RWPE2 (cell line): ENCODE results near the gene CBX8.

Source experiments
- ATAC-seq: fragments of 200-7000 bp; cut with Tn5 transposase; 3 replicates; pipeline ENCODE4 v1.9.1; 2021; ENCODE audit warnings: low read depth
- DNase-seq: peaks from one replicate; pipeline ENCODE4 v3.0.0-alpha.2; 2020; ENCODE audit warnings: low spot score
- H3K27ac ChIP-seq: fragments of 450-650 bp; 2 replicates; pipeline ENCODE4 v1.5.1; 2017; ENCODE audit warnings: mild to moderate bottlenecking; ENCODE audit not compliant: poor library complexity, severe bottlenecking
- H3K27me3 ChIP-seq: fragments of 250-450 bp; sonication (Bioruptor Pico); 2 replicates; pipeline ENCODE4 v1.5.1; 2021; ENCODE audit warnings: mild to moderate bottlenecking, moderate library complexity; ENCODE audit not compliant: insufficient read depth, poor library complexity, severe bottlenecking
- H3K36me3 ChIP-seq: fragments of 250-450 bp; sonication (Bioruptor Pico); 2 replicates; pipeline ENCODE4 v1.5.1; 2020; ENCODE audit warnings: low read depth, mild to moderate bottlenecking, moderate library complexity
- H3K4me1 ChIP-seq: fragments of 250-450 bp; sonication (Bioruptor Pico); 2 replicates; pipeline ENCODE4 v1.5.1; 2021; ENCODE audit warnings: mild to moderate bottlenecking, moderate library complexity; ENCODE audit not compliant: insufficient read depth, poor library complexity, severe bottlenecking
- H3K4me3 ChIP-seq: fragments of 250-450 bp; sonication (Bioruptor Pico); 2 replicates; pipeline ENCODE4 v1.5.1; 2021; ENCODE audit warnings: mild to moderate bottlenecking, moderate library complexity; ENCODE audit not compliant: severe bottlenecking
- H3K9me3 ChIP-seq: fragments of 250-450 bp; sonication (Bioruptor Pico); 2 replicates; pipeline ENCODE4 v1.5.1; 2021; ENCODE audit warnings: mild to moderate bottlenecking, moderate library complexity; ENCODE audit not compliant: severe bottlenecking
- TF ChIP-seq, protein P1 (sequence below): fragments of 450-650 bp; IDR thresholded peaks from one replicate; pipeline ENCODE4 v1.5.1; 2017; ENCODE audit warnings: mild to moderate bottlenecking, moderate library complexity; ENCODE audit not compliant: poor library complexity, severe bottlenecking

The CBX8 gene

GRCh38 chr17:79788989-79789942 lies 7.6 kb downstream of the CBX8 start:
- Histone ChIP-seq H3K27me3 (peaks cover 62% of the 10 kb centered on the region), H3K27ac (no peak overlapping the region)
- TF ChIP-seq, protein P1, sequence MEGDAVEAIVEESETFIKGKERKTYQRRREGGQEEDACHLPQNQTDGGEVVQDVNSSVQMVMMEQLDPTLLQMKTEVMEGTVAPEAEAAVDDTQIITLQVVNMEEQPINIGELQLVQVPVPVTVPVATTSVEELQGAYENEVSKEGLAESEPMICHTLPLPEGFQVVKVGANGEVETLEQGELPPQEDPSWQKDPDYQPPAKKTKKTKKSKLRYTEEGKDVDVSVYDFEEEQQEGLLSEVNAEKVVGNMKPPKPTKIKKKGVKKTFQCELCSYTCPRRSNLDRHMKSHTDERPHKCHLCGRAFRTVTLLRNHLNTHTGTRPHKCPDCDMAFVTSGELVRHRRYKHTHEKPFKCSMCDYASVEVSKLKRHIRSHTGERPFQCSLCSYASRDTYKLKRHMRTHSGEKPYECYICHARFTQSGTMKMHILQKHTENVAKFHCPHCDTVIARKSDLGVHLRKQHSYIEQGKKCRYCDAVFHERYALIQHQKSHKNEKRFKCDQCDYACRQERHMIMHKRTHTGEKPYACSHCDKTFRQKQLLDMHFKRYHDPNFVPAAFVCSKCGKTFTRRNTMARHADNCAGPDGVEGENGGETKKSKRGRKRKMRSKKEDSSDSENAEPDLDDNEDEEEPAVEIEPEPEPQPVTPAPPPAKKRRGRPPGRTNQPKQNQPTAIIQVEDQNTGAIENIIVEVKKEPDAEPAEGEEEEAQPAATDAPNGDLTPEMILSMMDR = no peak

GRCh38 chr17:79788455-79788854 lies 8.4 kb downstream of the CBX8 start:
- Histone ChIP-seq H3K27me3 (peaks cover 60% of the 10 kb centered on the region), H3K4me3 (no peak overlapping the region), H3K9me3 (no peaks in the 10 kb centered on the region), H3K4me1 (peaks cover under 1% of the 10 kb centered on the region), H3K27ac (no peak overlapping the region), H3K36me3 (0 out of 2 replicates have a peak, but pooled peaks cover 3% of the 10 kb centered on the region)
- TF ChIP-seq, protein P1 = no peak
- no peak for ATAC-seq
- no peak for DNase-seq

More at GRCh38 chr17:79788989-79789942, 7.6 kb downstream of the CBX8 start:
- no peaks in the 10 kb centered on the region for H3K36me3 ChIP-seq
- no peak overlapping the region for H3K4me3 ChIP-seq
- no peak for DNase-seq
- H3K9me3 ChIP-seq = no peaks in the 10 kb centered on the region
- peaks cover 4% of the 10 kb centered on the region for H3K4me1 ChIP-seq
- no peak for ATAC-seq

DNA sequence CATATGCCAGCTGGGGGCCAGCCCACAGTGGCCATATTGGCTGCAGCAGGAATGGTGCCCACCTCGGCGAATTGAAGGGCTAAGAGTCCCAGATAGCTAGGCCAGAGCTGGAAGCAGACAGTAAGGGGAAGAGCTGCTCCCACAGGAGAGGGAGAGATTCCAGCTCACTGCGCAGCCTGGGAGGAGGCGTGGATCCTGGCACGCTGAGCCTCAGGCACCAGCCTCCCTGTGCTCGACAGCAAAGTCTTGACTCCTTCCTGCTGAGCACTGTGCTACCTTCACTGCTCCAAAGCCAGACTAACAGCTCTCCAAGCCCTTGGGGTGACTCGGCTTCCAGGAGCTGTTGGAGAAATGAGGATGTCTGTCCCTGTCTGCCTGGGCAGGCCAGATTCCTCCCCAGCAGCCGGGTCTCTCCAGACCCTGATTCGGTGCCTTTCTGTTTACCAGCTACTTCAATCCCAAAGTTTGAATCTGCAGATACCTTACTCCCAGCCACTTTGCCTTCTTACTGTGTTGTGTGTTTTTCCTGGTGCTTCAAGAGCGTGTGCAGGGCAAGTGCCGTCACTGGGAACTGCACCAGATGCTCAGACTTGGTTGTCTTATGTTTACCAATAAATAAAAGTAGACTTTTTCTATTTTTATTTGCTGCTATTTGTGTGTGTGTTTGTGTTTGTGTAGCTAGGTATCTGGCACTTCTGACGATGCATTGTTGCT lies 9.8 kb downstream of the CBX8 start:
- ATAC-seq (no peak), DNase-seq (no peak)
- TF ChIP-seq, protein P1 = no peak
- Histone ChIP-seq H3K27me3 (peaks cover 48% of the 10 kb centered on the region), H3K36me3 (0 out of 2 replicates have a peak, but pooled peaks cover 3% of the 10 kb centered on the region), H3K4me3 (no peak overlapping the region), H3K27ac (no peak overlapping the region), H3K9me3 (no peaks in the 10 kb centered on the region), H3K4me1 (no peaks in the 10 kb centered on the region)

- Histone ChIP-seq H3K4me1 (no peaks in the 10 kb centered on the region), H3K27ac (no peak overlapping the region), H3K36me3 (0 out of 2 replicates have a peak, but pooled peaks cover 3% of the 10 kb centered on the region), H3K27me3 (peaks cover 39% of the 10 kb centered on the region), H3K4me3 (no peak overlapping the region), H3K9me3 (no peaks in the 10 kb centered on the region)
- DNase-seq (no peak), ATAC-seq (no peak)
- TF ChIP-seq, protein P1 = no peak
Measured at GRCh38 chr17:79785900-79786810, 10.7 kb downstream of the CBX8 start.
